Stomach (tissue), 9 donors: ENCODE results near the gene TMEM164. TPM values are rescaled to one million over a fixed set of nuclear protein-coding genes. Genes with fewer than 3 reads are reported as not detected.

Experiments
- DNase-seq, 2 donors: peaks; one replicate each; pipeline versions ENCODE4 v3.0.0 to v3.0.0-alpha.2; 2013 to 2019
- H3K27ac ChIP-seq, 5 donors: fragments of 200-600 bp in 4 of 5; sonication (generic) in 4 of 5; one replicate each; pipeline ENCODE4 v1.5.1; 2013 to 2019; ENCODE audit warnings: mild to moderate bottlenecking in 1 of 5, moderate library complexity in 1 of 5
- H3K27me3 ChIP-seq, 3 donors: fragments of 200-600 bp; sonication (generic); one replicate each; pipeline ENCODE4 v1.5.1; 2017 to 2019; ENCODE audit warnings: mixed run types in 1 of 3
- H3K36me3 ChIP-seq, 4 donors: fragments of 200-600 bp; sonication (generic); 1 replicate in 3 of 4; 2 replicates in 1 of 4; pipeline ENCODE4 v1.5.1; 2016 to 2019
- H3K4me1 ChIP-seq, 4 donors: fragments of 200-600 bp; sonication (generic); one replicate each; pipeline ENCODE4 v1.5.1; 2016 to 2019
- H3K4me3 ChIP-seq, 4 donors: fragments of 200-600 bp; sonication (generic) in 3 of 4; one replicate each; pipeline ENCODE4 v1.5.1; 2016 to 2019; ENCODE audit warnings: mild to moderate bottlenecking in 1 of 4
- H3K9me3 ChIP-seq, 4 donors: fragments of 200-600 bp; sonication (generic); one replicate each; pipeline ENCODE4 v1.5.1; 2016 to 2019
- CTCF ChIP-seq, 7 experiments: fragments of 450-650 bp in 4 of 7; fragments of 200-600 bp in 3 of 7; sonication (generic) in 3 of 7; IDR thresholded peaks; one replicate each; pipeline ENCODE4 v1.5.1; 2016 to 2019; ENCODE audit warnings: antibody characterized with exemption in 7 of 7, control low read depth in 2 of 7, mild to moderate bottlenecking in 1 of 7
- EP300 ChIP-seq: sonication (generic); formaldehyde crosslinking; IDR thresholded peaks from one replicate; pipeline ENCODE4 v1.6.1; 2017; ENCODE audit warnings: antibody characterized with exemption
- POLR2A ChIP-seq, 4 donors: fragments of 450-650 bp; IDR thresholded peaks; one replicate each; pipeline ENCODE4 v1.6.1; 2016; ENCODE audit warnings: antibody characterized with exemption in 4 of 4, control low read depth in 2 of 4, mild to moderate bottlenecking in 1 of 4, moderate library complexity in 1 of 4
- POLR2AphosphoS5 ChIP-seq, 3 donors: sonication (generic); formaldehyde crosslinking; IDR thresholded peaks; one replicate each; pipeline ENCODE4 v1.6.1; 2016; ENCODE audit warnings: antibody characterized with exemption in 3 of 3
- WGBS, 5 donors: extraction: QIAGEN DNeasy Blood & Tissue Kit in 3 of 5; methylation state at CpG; one replicate each; pipeline versions ENCODE4 v1.1.5 to v1.1.7; 2013 to 2018; 5-methylcytosine and 5-hydroxymethylcytosine counted together
- intact Hi-C: fragments of 100-400 bp; cut with DNase I; formaldehyde crosslinking; loops from one replicate; pipeline ENCODE4 v1.15.1; 2023; ENCODE audit warnings: low total_unique reads
- polyA plus RNA-seq, 3 donors: library from polyadenylated mRNA; stranded (reverse); fragments of 200-250 nt; gene quantifications; one replicate each; pipeline ENCODE4 v1.2.3, GENCODE V29; 2013
- total RNA-seq, 5 donors: library from RNA; depleted of rRNA; stranded (reverse); fragments of >200 nt; gene quantifications; one replicate each; pipeline versions ENCODE4 v1.1.0 to v1.2.3, GENCODE V29; 2014 to 2016
- donor health status: healthy with polysubstance abuse.
- donor health status: Bipolar disorder and iron deficiency.
- donor health status: healthy.

TMEM164 gene
- total and polyA plus RNA-seq, 8 donors: 4.9 to 29.7 (median 11.6) TPM

DNA sequence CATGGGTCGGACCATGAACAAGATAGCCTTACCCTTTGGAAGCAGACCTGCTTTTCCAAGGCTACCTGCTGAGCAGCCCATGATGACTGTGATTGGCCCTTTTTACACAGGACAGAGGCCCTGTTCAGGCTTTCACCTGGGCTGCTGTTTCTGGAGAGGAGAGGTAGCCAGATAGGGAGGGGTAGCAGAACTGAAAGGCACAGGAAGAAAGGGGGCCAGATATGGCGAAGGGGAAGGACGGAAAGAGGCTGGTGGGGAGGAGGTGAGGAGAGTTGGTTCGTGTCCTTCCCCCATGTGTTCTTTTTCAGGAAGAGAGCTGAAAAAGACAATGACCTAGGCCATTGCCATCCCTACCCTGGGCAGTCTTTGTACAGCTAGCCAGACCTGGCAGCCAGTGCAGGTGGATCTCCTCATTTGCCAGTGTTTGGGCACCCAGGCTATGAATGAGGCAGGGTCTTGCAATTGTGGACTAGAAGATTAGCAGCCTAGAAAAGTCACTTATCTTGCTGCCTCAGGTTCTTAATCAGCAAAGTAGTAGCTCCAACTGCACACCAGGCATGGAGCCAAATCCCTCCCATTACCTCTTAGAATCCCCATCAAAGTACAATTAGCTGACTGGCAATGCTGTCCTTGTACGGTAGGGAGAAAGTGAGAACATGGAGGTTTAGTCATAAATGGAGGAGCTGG is 175.4 kb downstream of the TMEM164 start:
- no peaks in the 10 kb centered on the region for H3K36me3 ChIP-seq
- intact Hi-C loops: no loop called here
- peak; percentile 57 to 63 for DNase-seq
- TF ChIP-seq POLR2A (IDR thresholded peaks at IDR 0.05): no peak
- no peak for TF ChIP-seq CTCF (IDR thresholded peaks at IDR 0.05)
- TF ChIP-seq EP300: no peak
- TF ChIP-seq POLR2AphosphoS5 (IDR thresholded peaks at IDR 0.05): no peak
- WGBS, 5 donors: 52 to 93% (median 58%) methylated on average over 4 to 5 of the region's 5 CpGs
- H3K4me1 ChIP-seq: peaks cover 0 to 13% (median 2%) of the 10 kb centered on the region in 4 donors
- H3K4me3 ChIP-seq: no peak overlapping the region
- H3K9me3 ChIP-seq: no peaks in the 10 kb centered on the region
- no peaks in the 10 kb centered on the region for H3K27me3 ChIP-seq
- H3K27ac ChIP-seq: no peak overlapping the region

GRCh38 chrX:110180176-110180927 is 177.4 kb downstream of the TMEM164 start:
- intact Hi-C loops: no loop called here
- TF ChIP-seq CTCF (IDR thresholded peaks at IDR 0.05) (no peak), EP300 (no peak)
- Histone ChIP-seq H3K4me3 (no peak overlapping the region), H3K27ac (no peak overlapping the region), H3K36me3 (no peaks in the 10 kb centered on the region), H3K9me3 (no peaks in the 10 kb centered on the region), H3K4me1 (peaks cover 0 to 12% (median 2%) of the 10 kb centered on the region in 4 donors), H3K27me3 (no peaks in the 10 kb centered on the region)
- no peak for DNase-seq
- WGBS, 5 donors: 67 to 88% (median 78%) methylated on average over 2 to 5 of the region's 5 CpGs

- Histone ChIP-seq H3K9me3 (no peaks in the 10 kb centered on the region), H3K27ac (no peak overlapping the region), H3K4me1 (peaks cover 0 to 12% (median 2%) of the 10 kb centered on the region in 4 donors), H3K36me3 (no peaks in the 10 kb centered on the region), H3K27me3 (no peaks in the 10 kb centered on the region), H3K4me3 (no peak overlapping the region)
- intact Hi-C loops: no loop called here
- TF ChIP-seq CTCF (IDR thresholded peaks at IDR 0.05) (no peak), POLR2AphosphoS5 (IDR thresholded peaks at IDR 0.05) (no peak), POLR2A (IDR thresholded peaks at IDR 0.05) (no peak), EP300 (no peak)
- WGBS, 5 donors: 47 to 67% (median 57%) methylated on average over 6 of the region's 6 CpGs
- no peak for DNase-seq
Measured at GRCh38 chrX:110180928-110181310, 178.0 kb downstream of the TMEM164 start.

- H3K9me3 ChIP-seq: peaks cover 0 to 5% (median 0%) of the 10 kb centered on the region in 4 donors
- H3K4me3 ChIP-seq: no peak overlapping the region
- 66 to 83% (median 69%) methylated on average over 2 of the region's 2 CpGs for WGBS, 5 donors
- H3K27me3 ChIP-seq: no peaks in the 10 kb centered on the region
- H3K4me1 ChIP-seq: peaks cover 0 to 12% (median 2%) of the 10 kb centered on the region in 4 donors
- TF ChIP-seq EP300 (no peak), CTCF (IDR thresholded peaks at IDR 0.05) (no peak), POLR2A (IDR thresholded peaks at IDR 0.05) (no peak), POLR2AphosphoS5 (IDR thresholded peaks at IDR 0.05) (no peak)
- no peak overlapping the region for H3K27ac ChIP-seq
- no peak for DNase-seq
- intact Hi-C loops: no loop called here
- H3K36me3 ChIP-seq: no peaks in the 10 kb centered on the region
Measured at GRCh38 chrX:110181459-110182137, 178.7 kb downstream of the TMEM164 start.
